Measurements from ENCODE around the gene MAGI2.
A peak's percentile ranks its signal among the peaks of the same experiment; 100 is the strongest.

Gene MAGI2

GRCh38 chr7:78905436-78905835, 548.0 kb downstream of the MAGI2 start:
- no peak for DNase-seq

- DNase-seq = no peak
These were observed 548.5 kb downstream of the MAGI2 start for GRCh38 chr7:78904983-78905382.

- no peak for DNase-seq
These were observed 551.9 kb downstream of the MAGI2 start for GRCh38 chr7:78901566-78901965.

GRCh38 chr7:78900806-78901205, 552.7 kb downstream of the MAGI2 start:
- DNase-seq = no peak

GRCh38 chr7:78895393-78895792, 558.1 kb downstream of the MAGI2 start:
- DNase-seq = no peak

GRCh38 chr7:78879206-78879605, 574.3 kb downstream of the MAGI2 start:
- DNase-seq = no peak

GRCh38 chr7:78873117-78873516, 580.4 kb downstream of the MAGI2 start:
- DNase-seq = peak; percentile 14

GRCh38 chr7:78864339-78864738, 589.1 kb downstream of the MAGI2 start:
- DNase-seq = no peak

- no peak for DNase-seq
These were observed 590.2 kb downstream of the MAGI2 start for GRCh38 chr7:78863281-78863680.

GRCh38 chr7:78862411-78862900, 591.0 kb downstream of the MAGI2 start:
- DNase-seq = no peak

- DNase-seq = peak; percentile 21
These were observed 600.5 kb downstream of the MAGI2 start for GRCh38 chr7:78852951-78853350.

GRCh38 chr7:78850093-78850740, 603.2 kb downstream of the MAGI2 start:
- no peak for DNase-seq

- no peak for DNase-seq
These were observed 608.3 kb downstream of the MAGI2 start for GRCh38 chr7:78845155-78845554.

- no peak for DNase-seq
These were observed 611.4 kb downstream of the MAGI2 start for GRCh38 chr7:78842068-78842467.

GRCh38 chr7:78835897-78836296, 617.6 kb downstream of the MAGI2 start:
- DNase-seq = no peak

- DNase-seq = no peak
These were observed 625.1 kb downstream of the MAGI2 start for GRCh38 chr7:78828317-78828716.

GRCh38 chr7:78803501-78804127, 649.9 kb downstream of the MAGI2 start:
- no peak for DNase-seq

- peak; percentile 74 for DNase-seq
These were observed 659.4 kb downstream of the MAGI2 start for GRCh38 chr7:78794101-78794500.

GRCh38 chr7:78792624-78793023, 660.8 kb downstream of the MAGI2 start:
- peak; percentile 22 for DNase-seq

- DNase-seq = no peak
These were observed 661.5 kb downstream of the MAGI2 start for GRCh38 chr7:78792006-78792405.

GRCh38 chr7:78788464-78788863, 665.0 kb downstream of the MAGI2 start:
- no peak for DNase-seq

GRCh38 chr7:78787854-78788253, 665.6 kb downstream of the MAGI2 start:
- DNase-seq = no peak

- DNase-seq = no peak
These were observed 667.4 kb downstream of the MAGI2 start for GRCh38 chr7:78786055-78786454.

- DNase-seq = no peak
These were observed 670.1 kb downstream of the MAGI2 start for GRCh38 chr7:78783179-78783962.

Data from fibroblast of skin of back (primary cell).